ENCODE measurements around the gene SLN.

Gene SLN

DNA sequence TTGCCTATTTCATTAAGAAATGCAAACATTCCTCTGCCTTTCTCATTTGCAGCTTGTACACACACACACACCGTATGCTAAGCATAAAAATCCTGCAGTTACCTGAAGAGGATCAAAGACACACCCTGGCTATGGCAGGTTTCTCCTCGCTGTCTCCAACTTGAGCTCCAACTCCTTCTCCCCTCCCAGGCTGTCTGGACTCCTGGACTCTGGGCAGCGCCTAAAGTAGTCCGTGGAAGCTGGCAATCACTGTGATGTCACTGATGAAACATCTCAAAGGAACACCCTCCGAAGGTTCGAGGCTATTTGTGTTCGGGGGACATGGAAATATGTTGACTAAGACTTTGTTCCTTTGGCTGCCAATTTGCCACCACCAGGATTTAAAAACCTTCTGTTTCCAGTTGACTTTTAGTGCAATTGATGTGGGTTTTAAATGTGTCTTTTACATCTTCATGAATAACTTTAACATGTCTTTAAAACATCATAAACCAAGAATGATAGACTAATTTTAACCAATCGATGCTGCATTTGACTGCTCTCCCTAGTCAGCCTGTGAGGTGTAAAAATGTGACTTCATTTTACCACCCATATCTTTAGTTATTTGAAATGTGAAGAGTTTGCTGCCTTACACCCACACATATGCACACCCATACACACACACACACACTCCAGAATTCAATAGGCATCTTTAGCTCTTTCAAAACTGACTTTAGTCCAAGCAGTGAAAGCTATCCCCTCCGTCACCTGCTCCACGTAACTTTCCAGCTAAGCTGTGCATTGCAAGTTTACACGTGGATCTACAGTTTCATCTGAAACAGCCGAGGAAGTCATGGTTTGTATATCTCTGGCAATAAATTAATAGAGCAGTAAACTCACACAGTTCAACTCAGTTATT lies at the start of gene SLN:
Gene SLN, minus strand, starts transcription at position 196 of the 895 bp plus-strand sequence.
- peak; percentile 78 for DNase-seq

DNA sequence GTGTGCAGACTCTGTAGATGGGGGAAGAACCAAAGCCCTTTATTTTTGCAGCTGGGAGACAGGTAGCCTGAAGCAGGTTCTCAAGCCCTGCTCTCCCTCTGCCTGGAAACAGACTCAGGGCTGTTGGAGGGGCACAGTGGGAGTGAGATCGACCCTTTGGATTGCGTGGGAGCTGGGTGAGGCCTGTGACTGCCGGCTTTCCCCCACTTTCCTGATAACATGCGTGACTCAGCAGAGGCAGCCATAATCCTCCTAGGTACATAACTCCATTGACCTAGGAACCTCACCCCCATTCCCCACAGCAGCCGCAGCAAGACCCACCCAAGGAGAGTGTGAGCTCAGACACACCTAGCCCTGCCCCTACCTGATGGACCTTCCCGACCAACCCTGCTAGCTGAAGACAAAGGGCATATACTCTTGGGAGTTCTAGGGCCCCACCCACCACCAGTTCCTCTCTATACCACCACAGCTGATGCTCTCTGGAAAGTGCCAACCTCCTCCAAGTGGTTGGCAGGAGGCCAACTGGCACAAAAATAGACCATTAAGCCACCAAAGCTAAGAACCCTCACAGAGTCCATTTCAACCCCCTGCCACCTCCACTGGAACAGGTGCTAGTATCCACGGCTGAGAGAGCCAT lies 47.0 kb upstream of the SLN start:
- DNase-seq, result peak; percentile 93

DNA sequence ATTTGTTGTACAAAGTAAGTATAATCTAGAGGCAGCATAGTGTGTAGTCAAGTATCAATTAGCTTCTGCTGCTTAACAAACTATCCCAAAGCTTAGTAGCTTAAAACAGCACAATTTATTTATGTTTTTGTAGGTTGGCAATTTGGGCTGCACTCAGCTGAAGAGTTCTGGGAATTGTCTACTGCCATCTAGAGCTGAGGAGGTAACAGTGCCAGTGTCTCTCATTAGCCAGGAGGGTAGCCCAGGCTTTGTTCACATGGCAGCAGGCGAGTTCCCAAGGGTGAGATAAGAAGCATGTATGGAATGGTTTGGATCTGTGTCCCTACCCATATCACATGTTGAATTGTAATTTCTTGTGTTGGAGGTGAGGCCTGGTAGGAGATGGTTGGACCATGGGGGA lies 45.8 kb upstream of the SLN start:
- DNase-seq, result peak; percentile 31

DNA sequence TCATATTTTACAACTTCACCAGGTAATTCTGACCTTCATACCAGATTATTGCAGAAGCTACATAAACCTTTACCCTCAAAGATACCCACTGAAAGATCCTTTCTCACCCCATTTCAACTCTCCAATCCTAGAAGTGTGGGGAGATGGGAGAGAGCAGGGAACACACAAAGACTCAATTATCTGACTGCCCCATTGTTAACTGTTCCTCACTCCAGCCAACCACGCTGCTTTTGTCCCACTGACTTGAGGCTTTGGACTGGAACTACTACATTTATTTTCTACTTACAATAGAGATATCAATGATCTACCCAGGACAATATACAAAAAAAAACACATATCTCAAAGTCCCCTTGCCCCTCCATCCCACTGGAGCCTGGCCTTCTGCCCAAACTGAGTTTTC lies 44.7 kb upstream of the SLN start:
- DNase-seq, result no peak

DNA sequence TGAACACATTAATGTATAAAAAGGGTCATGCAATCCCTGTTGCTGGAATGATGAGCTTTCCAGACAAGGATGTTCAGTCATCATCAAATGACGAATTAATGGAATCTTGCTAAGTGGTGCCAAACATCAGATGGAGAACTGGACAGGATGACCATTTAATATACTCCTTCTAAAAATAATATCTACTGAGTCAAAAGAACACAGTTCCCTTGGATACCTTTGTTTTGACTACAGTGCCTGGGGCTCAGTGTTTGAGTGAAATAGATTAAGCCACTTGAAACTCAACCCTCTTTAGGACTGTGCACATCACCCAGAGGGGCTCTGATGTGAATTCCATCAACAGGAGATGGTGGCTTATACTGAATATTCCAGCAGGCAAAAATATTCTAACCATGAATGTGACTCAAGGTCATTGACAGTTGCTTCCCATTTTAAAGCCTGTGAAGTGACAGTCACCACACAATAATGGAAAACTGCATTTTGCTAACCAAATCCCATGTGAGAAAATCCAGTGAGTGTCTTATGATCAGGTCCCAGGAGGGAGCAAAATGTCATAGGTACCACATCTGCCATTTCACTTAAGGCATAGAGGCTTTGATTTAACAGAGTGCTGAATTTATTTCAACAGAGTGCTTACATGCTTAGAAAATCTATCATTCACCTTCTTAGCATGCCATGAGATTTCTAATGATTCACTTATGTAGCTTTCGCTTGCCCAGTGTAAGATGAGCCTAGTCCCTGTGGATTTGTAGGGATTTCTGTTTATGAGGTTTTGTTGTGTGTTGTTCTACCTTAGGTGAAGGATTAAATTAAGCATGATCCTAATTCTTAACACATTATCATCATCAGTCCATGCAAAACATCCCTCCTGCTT lies 41.3 kb upstream of the SLN start:
- peak; percentile 21 for DNase-seq

DNA sequence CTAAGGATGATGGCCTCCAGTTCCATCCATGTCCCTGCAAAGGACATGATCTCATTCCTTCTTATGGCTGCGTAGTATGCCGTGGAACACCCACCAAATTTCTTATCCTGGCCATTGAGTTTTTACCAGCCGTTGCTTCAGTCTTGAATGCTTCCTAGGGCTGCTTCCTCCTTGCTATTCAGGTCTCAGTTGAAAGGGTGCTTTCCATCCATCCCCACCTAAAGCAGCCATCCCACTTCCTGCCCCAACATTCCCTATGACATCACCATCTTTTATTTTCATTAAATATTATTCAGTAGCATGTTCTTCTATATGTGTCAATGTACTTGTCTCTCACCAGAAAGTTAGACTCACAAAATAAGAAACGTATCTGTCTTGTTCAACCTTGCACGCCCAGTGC lies 40.7 kb upstream of the SLN start:
- no peak for DNase-seq

DNA sequence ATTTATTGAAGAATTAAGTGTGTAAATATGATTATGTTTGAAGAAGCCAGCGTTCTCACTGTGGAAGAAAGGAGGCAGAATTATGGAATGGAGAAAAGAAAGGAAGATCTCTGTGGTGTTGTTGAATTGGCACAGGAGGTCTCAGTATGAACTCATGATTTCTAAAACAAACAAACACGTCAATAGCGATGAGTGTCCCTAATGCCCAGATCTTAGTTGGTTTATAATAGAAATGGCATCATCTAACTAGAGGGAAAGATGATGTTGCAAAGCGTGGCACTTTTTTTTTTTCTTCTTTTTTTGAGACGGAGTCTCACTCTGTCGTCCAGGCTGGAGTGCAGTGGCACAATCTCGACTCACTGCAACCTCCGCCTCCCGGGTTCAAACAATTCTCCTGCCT lies 39.2 kb upstream of the SLN start:
- no peak for DNase-seq

DNA sequence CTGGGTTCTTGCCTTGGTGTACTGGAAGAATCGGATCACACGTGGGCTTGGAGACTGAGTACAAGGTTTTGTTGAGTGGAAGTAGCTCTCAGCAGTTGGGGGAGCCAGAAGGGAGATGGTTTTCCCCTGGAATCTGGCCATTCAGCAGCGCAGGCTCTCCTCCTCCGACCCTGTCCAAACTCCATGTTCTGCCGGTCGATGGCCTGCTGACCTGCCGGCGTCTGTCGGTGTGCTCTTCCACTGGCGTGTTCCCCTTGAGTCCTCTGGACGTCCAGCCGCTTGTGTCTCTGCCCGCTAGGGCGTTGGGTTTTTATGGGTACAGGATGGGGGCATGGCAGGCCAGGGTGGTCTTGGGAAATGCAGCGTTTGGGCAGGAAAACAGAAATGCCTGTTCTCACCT lies 38.5 kb upstream of the SLN start:
- no peak for DNase-seq

DNA sequence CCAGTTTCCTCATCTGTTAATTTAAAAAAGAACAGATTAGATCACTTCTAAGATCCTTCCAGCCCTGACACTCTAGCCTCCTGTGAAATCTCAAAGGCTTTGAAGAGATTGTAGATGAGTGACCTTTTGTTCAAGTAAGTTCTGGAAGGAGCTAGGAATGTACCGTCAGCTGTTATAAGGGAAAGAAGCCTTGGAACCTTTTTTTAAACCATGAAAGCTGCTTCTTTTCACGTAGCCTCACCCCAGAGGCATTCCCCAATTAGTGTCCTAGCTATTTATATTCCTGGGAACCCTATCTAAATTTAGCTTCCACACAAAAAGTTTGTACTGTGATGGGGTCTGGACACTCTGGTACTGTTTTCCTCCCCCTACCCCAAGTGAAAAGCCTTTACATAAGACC lies 35.8 kb upstream of the SLN start:
- no peak for DNase-seq

DNA sequence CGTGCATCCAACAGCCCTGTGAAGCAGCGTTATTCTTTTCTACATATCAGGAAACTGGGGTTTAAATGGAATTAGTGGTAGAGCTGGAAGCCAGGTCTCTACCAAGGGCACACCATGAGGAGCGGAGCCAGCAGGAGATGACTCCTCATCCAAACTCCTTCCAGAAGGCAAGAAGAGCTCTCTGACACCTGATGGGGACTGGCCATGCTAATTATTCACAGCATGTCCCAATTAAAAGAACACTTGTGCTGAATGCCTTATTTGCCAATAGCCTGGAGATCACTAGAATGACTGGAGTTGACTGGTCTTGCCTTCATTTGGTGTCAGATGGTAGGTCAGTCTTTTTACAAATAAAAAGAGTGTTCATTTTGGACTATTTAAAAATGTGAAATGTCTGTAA lies 32.9 kb upstream of the SLN start:
- DNase-seq, result peak; percentile 84

DNA sequence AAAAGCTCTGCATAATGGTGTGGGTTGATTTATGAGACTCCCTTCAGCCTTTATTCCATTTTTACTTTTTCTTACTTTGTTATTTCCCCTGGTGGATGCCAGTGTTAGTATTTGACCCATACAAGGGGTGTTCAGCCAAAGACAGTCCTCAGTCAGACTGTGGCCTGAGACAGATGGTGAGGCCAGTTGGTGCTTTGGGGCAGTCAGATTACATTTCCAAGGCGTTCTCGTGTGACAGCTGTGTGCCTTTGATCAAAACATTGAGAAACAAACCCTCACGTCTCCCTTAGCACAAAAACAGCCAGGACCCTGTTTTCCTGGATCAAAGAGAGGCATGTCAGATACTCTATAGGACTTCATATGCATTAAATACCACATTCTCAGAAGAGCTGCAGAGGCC lies 31.3 kb upstream of the SLN start:
- DNase-seq, result peak; percentile 78

DNA sequence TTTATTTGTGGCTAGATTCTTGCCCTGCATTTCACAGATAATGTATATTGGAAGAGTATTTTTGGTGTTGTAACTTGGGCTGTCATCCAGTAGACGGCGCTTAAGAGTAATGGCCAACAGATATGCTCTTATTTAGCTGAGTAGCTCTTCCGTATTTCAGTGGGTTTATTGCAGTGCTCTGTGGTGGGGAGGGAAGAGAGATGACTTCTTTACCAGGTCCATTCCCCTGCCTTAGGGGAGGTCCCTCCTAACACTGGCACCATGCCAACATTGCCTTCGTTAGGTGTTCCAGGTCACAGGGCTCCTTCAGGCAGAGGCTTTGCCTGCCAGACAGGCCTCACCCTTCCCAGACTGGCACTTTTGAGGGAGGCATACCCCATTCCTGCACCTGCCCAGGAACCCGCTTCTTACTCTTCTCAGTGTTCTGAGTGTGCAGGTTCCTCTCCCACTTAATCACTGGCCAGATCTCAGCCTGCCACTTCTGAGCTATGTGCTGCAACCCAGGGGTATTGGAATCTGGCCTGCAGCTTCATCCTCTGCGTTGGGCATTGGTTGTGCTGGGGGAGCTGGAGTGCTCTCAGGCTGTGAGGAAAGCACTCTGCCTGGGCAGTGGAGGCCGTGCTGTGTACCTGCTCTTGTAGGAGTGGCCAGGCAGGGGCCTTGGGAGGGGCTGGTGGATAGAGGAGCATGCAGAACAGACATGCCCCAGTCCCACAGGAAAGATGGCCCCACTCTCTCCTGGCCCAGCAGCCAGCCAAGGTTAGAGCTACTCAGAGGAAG lies 29.4 kb upstream of the SLN start:
- DNase-seq, result peak; percentile 60

DNA sequence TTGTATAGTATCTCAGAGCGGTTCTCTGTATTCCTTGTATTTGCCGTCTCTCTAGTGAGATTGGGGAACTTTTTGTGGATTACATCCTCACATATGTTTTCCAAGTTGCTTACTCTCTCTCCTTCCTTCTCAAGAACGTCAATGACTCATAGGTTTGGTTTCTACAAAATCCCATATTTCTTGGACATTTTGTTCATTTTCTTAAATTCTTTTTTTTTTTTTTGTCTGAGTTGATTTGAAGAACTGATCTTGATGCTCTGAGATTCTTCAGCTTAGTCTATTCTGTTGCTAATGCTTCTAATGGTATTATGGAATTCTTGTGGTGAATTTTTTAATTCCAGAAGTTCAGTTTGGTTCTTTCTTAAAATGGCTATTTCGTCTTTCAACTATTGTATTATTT lies 28.4 kb upstream of the SLN start:
- DNase-seq, result no peak

DNA sequence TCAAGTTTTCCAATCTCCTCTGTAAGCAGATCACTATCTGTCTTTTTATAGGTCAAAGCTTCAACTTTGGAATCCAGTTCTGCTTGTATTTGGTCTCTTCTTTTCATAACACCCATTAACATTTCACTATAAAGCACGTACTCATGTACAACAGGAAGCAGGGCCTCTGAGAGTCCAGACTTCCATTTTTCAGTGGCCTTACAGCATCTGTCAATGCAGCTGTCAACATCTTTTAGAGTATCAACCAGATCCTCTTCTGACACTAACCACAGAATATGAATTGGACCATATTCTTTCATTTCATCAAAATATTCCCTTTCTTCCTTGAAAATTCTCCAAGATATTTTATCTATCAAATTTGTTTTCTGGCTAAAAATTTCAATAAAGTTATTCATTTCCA lies 24.7 kb upstream of the SLN start:
- no peak for DNase-seq

DNA sequence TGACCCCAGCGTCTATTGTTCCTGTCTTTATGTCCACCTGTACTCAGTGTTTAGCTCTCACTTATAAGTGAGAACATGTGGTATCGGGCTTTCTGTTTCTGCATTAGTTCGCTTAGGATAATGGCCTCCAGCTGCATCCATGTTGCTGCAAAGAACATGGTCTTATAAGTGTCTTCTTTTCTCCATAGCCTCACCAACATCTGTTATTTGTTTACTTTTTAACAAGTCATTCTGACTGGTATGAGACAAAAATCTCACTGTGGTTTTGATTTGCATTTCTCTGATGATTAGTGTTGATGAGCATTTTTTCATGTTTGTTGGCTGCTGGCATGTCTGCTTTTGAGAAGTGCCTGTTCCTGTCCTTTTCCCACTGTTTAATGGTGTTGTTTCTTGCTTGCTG lies 21.7 kb upstream of the SLN start:
- DNase-seq, result peak; percentile 35

DNA sequence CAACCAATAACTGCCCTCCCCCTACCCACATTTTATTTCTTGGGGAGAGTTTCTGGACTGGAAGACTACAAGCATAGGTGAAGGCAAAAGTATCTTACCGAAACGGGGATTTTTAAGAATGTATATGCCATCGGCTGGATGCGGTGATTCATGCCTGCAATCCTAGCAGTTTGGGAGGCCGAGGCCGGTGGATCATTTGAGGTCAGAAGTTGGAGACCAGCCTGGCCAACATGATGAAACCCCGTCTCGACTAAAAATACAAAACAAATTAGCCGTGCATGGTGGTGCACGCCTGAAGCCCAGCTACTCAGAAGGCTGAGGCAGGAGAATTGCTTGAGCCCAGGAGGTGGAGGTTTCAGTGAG lies 20.8 kb upstream of the SLN start:
- DNase-seq, result no peak

DNA sequence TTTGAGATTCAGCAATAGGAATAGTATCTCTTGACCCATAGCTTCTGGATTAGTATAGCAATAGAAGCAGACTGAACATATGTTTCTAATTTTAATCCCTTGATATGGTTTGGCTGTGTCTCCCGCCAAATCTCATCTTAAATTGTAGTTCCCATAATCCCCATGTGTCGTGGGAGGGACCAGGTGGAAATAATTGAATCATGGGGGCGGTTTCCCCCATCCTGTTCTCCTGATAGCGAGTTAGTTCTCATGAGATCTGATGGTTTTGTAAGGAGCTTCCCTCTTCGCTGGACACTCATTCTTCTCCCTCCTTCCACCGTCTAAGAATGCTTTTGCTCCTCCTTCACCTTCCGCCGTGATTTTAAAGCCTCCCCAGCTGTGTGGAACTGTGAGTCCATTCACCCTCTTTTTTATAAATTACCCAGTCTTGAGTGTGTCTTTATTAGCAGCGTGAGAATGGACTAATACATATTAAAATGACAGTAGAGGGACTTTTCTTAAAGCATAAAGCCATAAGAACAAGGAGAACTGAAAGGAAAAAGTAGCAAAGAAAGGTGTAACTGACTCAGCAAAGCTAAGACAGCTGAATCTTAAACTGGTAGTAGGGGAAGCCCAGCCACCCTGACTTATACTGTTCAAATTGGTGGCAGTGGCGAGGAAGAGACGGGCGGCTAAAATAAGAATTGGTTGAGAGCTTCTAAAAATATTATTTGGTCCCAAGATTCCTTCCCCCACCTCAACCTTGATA lies 20.3 kb upstream of the SLN start:
- no peak for DNase-seq

DNA sequence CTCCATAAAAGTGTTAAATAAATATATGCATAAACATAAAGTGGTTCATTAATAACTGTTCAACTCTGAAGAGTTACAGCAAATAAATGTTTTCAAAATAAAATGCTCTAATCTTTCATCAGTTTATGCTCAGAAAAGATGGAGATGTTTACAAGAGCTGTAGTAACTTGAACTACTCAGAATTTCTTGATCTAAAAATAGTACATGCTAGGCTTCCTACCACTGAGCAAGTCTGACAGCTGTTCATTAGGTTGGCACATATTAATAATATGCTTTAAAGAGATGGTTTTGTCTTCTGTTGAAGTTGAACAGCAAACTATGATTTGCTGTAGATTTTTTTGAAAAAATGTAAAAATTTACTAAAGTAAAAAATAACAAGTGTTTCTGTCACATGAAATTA lies 10.8 kb upstream of the SLN start:
- DNase-seq, result no peak

DNA sequence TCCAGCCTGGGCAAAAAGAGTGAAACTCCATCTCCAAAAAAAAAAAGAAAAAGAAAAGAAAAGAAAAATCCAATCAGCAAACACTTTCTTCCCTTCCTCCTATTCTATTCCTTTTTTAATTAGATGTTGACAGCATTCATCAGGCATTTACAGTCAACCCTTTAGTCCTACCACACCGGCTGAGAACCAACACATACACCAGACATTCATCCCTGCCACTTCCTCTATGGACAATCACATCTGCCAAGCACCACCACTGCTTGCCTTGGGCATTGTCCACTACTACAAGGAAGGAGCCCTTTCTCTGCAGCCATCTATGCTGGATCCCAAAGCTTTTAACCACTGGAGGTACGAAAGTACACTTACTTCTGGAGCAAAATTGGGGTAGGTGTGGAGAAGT lies 9.4 kb upstream of the SLN start:
- DNase-seq, result no peak

DNA sequence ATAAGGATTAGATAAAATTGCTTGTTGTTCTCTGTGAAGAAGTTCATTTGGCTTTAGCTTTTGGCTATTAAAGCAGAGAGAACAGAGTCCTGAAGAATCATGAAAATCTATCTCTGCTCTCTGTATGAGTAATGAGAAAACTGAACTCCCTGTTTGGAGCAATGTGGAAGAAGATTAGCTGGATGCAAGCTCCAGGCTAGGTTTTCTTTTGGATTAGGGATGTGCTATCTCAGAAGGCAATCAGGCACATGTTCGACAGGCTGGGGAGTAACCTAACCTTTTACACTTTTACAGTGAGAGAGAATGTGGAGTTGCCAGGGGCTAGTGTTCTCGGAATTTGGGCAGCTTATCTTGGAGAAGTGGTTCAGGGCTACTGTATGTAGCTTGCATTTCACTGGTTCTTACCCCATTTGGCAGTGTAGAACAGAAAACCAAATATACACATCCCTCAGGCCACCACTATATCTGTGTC lies 8.5 kb upstream of the SLN start:
- DNase-seq, result no peak

DNA sequence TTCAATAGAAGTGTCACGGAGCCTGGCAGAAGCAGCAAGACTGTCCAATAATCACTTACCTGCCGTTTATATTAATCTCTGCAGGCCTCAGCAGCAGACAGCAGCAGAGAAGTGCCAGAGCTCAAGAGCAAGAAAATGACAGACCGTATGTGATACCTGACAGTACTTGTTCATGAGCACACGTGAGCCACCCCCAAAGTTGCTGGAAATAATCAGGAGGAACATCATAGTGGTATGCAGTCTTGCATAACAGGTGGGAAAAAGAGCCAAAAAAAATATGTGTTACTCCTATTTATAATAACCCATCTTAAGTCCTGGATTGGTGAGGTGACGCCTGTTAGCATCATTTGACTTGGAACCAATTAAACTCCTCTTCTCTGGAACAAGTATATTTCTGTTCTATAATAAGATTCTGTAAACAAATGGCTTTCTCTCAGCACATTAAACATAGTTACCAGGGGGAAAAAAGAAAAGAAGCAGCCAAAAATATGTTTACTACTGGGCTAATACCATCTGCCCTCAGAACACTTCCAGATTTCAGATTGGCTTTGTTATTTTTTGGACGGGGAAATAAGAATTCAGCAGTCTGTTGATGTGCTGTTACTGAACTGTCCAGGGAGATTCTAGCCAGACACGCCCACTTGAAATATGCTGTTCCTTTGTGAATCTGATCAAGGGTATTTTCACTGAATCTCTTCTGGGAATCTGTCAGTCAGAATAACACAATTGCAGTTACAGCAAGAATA lies 7.9 kb upstream of the SLN start:
- peak; percentile 66 for DNase-seq

All from NCI-H69 (cell line).